WTC11 (cell line): ENCODE measurements around the gene PAM16. TPM values are rescaled to one million over a fixed set of nuclear protein-coding genes. Genes with fewer than 3 reads are reported as not detected.

ENCODE experiments used
- ATAC-seq: fragments of 200-7000 bp; cut with Tn5 transposase; 2 replicates; pipeline ENCODE4 v1.10.0; 2021; ENCODE audit warnings: mild to moderate bottlenecking, moderate library complexity
- CTCF ChIA-PET: fragments of 300-600 bp; sonication (Branson Sonifier 250); formaldehyde crosslinking; loops from one replicate; lab custom pipeline; 2021; ENCODE audit warnings: antibody characterized with exemption; lab: Charles Lee
- POLR2A ChIA-PET: fragments of 350-600 bp; sonication (Branson Sonifier 250); formaldehyde crosslinking; loops from one replicate; lab custom pipeline; 2021; ENCODE audit warnings: antibody characterized with exemption; lab: Charles Lee
- DNase-seq: peaks from one replicate; pipeline ENCODE4 v3.0.0; 2021; ENCODE audit warnings: low spot score
- H3K27ac Mint-ChIP-seq: 2 replicates; pipeline ENCODE4 v1.8.0; 2021; ENCODE audit warnings: mixed read lengths
- H3K27me3 Mint-ChIP-seq: 2 replicates; pipeline ENCODE4 v1.8.0; 2021; ENCODE audit warnings: low read depth, mild to moderate bottlenecking, moderate library complexity, mixed read lengths
- H3K36me3 Mint-ChIP-seq: 2 replicates; pipeline ENCODE4 v1.8.0; 2021; ENCODE audit warnings: mixed read lengths
- H3K4me1 Mint-ChIP-seq: 2 replicates; pipeline ENCODE4 v1.8.0; 2022; ENCODE audit warnings: mixed read lengths
- H3K4me3 Mint-ChIP-seq: 2 replicates; pipeline ENCODE4 v1.8.0; 2021; ENCODE audit warnings: mild to moderate bottlenecking, moderate library complexity, mixed read lengths
- H3K9me3 Mint-ChIP-seq: 2 replicates; pipeline ENCODE4 v1.8.0; 2021; ENCODE audit warnings: mixed read lengths
- ARID4B ChIP-seq: sonication (generic); formaldehyde crosslinking; IDR thresholded peaks from 2 replicates; pipeline ENCODE4 v1.8.0; 2023; ENCODE audit warnings: missing genetic modification reagents, mild to moderate bottlenecking, borderline replicate concordance
- E2F4 ChIP-seq: sonication (generic); formaldehyde crosslinking; IDR thresholded peaks from 2 replicates; pipeline ENCODE4 v1.8.1; 2022; ENCODE audit warnings: low read depth, mild to moderate bottlenecking, moderate library complexity, missing genetic modification reagents, borderline replicate concordance
- EMX1 ChIP-seq: fragments of 250-450 bp; sonication (Bioruptor Pico); IDR thresholded peaks from 2 replicates; pipeline ENCODE4 v1.8.0; 2021; ENCODE audit warnings: mild to moderate bottlenecking
- ERG ChIP-seq: fragments of 250-450 bp; sonication (Bioruptor Pico); IDR thresholded peaks from 2 replicates; pipeline ENCODE4 v1.8.0; 2021; ENCODE audit warnings: mild to moderate bottlenecking
- FOXJ3 ChIP-seq: sonication (generic); formaldehyde crosslinking; IDR thresholded peaks from 2 replicates; pipeline ENCODE4 v1.9.0; 2021; ENCODE audit warnings: missing genetic modification reagents, mild to moderate bottlenecking, borderline replicate concordance
- FOXP1 ChIP-seq: sonication (generic); formaldehyde crosslinking; IDR thresholded peaks from 2 replicates; pipeline ENCODE4 v1.8.0; 2022; ENCODE audit warnings: missing genetic modification reagents, mild to moderate bottlenecking, moderate library complexity, borderline replicate concordance
- GRHL2 ChIP-seq: fragments of 250-450 bp; sonication (Bioruptor Pico); IDR thresholded peaks from 2 replicates; pipeline ENCODE4 v1.8.0; 2022; ENCODE audit warnings: mild to moderate bottlenecking, moderate library complexity; ENCODE audit not compliant: insufficient replicate concordance, severe bottlenecking
- SOX15 ChIP-seq: fragments of 250-450 bp; sonication (Bioruptor Pico); IDR thresholded peaks from 2 replicates; pipeline ENCODE4 v1.9.0; 2021; ENCODE audit warnings: mild to moderate bottlenecking
- ZNF121 ChIP-seq: sonication (generic); formaldehyde crosslinking; IDR thresholded peaks from 2 replicates; pipeline ENCODE4 v1.8.0; 2023; ENCODE audit warnings: missing genetic modification reagents
- ZNF263 ChIP-seq: sonication (generic); formaldehyde crosslinking; IDR thresholded peaks from 2 replicates; pipeline ENCODE4 v1.8.1; 2022; ENCODE audit warnings: low read depth, mild to moderate bottlenecking, moderate library complexity, missing genetic modification reagents
- ZNF532 ChIP-seq: fragments of 250-450 bp; sonication (Bioruptor Pico); IDR thresholded peaks from 2 replicates; pipeline ENCODE4 v1.9.0; 2021; ENCODE audit warnings: mild to moderate bottlenecking, borderline replicate concordance
- total RNA-seq: library from RNA; stranded (reverse); gene quantifications from 3 replicates; pipeline ENCODE4 v1.2.3, GENCODE V29; 2021

Gene PAM16
- total RNA-seq, 1 experiment from 2014 or later = 88.9 TPM

- Mint-ChIP-seq H3K9me3 (peaks cover 9% of the 10 kb centered on the region), H3K4me1 (no peaks in the 10 kb centered on the region), H3K27me3 (no peaks in the 10 kb centered on the region; the same call in 1 of the 2 replicates), H3K4me3 (no peak overlapping the region), H3K36me3 (peaks cover 25% of the 10 kb centered on the region), H3K27ac (no peak overlapping the region)
- ATAC-seq = no peak
- DNase-seq = no peak
- ChIA-PET CTCF (interaction anchor here (0.8 to 6.3 kb wide), 6 partner anchors 11 to 87 kb away, joined by 3 to 44 read pairs (median 8); no protein-coding TSS in a partner anchor), POLR2A (no interaction called here)
- no peak for TF ChIP-seq GRHL2 (CRISPR knock-in tag)
- TF ChIP-seq ARID4B (CRISPR knock-in tag) = no peak
- TF ChIP-seq FOXJ3 = no peak
- no peak for TF ChIP-seq EMX1 (CRISPR knock-in tag)
- no peak for TF ChIP-seq ERG (CRISPR knock-in tag)
- no peak for TF ChIP-seq ZNF263 (CRISPR knock-in tag)
- no peak for TF ChIP-seq ZNF532 (CRISPR knock-in tag)
Observed at GRCh38 chr16:4341250-4341649, 9.9 kb downstream of the PAM16 start.

GRCh38 chr16:4340443-4340842 lies 10.7 kb downstream of the PAM16 start:
- no peaks in the 10 kb centered on the region; the same call in 1 of the 2 replicates for H3K27me3 Mint-ChIP-seq
- H3K4me3 Mint-ChIP-seq = no peak overlapping the region
- peaks cover 21% of the 10 kb centered on the region for H3K36me3 Mint-ChIP-seq
- ATAC-seq = no peak
- peaks cover 9% of the 10 kb centered on the region for H3K9me3 Mint-ChIP-seq
- no peak overlapping the region for H3K27ac Mint-ChIP-seq
- ChIA-PET CTCF (interaction anchor here (0.6 to 6.3 kb wide), 10 partner anchors 10 to 87 kb away, joined by 3 to 44 read pairs (median 6); partner anchors contain the start of gene TFAP4), POLR2A (no interaction called here)
- DNase-seq = no peak
- no peak for TF ChIP-seq E2F4
- no peak for TF ChIP-seq ZNF121 (CRISPR knock-in tag)
- TF ChIP-seq FOXP1 = no peak
- no peak for TF ChIP-seq SOX15 (CRISPR knock-in tag)
- TF ChIP-seq ZNF532 (CRISPR knock-in tag) = no peak
- no peaks in the 10 kb centered on the region for H3K4me1 Mint-ChIP-seq
